Subcutaneous abdominal adipose tissue (tissue), 5 donors: ENCODE results near the gene PRR5.
A peak's percentile ranks its signal among the peaks of the same experiment; 100 is the strongest.

ENCODE experiments used
- H3K27ac ChIP-seq: one replicate; pipeline ENCODE4 v1.7.0; 2013; ENCODE audit warnings: low read depth, mild to moderate bottlenecking, inconsistent platforms, low read length, moderate library complexity
- H3K27me3 ChIP-seq, 5 donors: one replicate each; pipeline ENCODE4 v1.7.0; 2013; ENCODE audit warnings: low read length in 5 of 5, inconsistent platforms in 1 of 5; ENCODE audit not compliant: control insufficient read depth in 5 of 5, insufficient read depth in 4 of 5
- H3K36me3 ChIP-seq, 5 donors: one replicate each; pipeline ENCODE4 v1.7.0; 2013; ENCODE audit warnings: low read length in 5 of 5; ENCODE audit not compliant: control insufficient read depth in 5 of 5, insufficient read depth in 5 of 5
- H3K4me1 ChIP-seq, 5 donors: one replicate each; pipeline ENCODE4 v1.7.0; 2013; ENCODE audit warnings: low read length in 5 of 5, mild to moderate bottlenecking in 3 of 5, moderate library complexity in 1 of 5; ENCODE audit not compliant: control insufficient read depth in 5 of 5, insufficient read depth in 5 of 5
- H3K4me3 ChIP-seq, 5 donors: one replicate each; pipeline ENCODE4 v1.7.0; 2013; ENCODE audit warnings: low read length in 5 of 5, low read depth in 1 of 5
- H3K9ac ChIP-seq, 5 donors: one replicate each; pipeline ENCODE4 v1.7.0; 2013; ENCODE audit warnings: low read length in 5 of 5, mild to moderate bottlenecking in 4 of 5, moderate library complexity in 3 of 5
- H3K9me3 ChIP-seq, 5 donors: one replicate each; pipeline ENCODE4 v1.7.0; 2013; ENCODE audit warnings: low read length in 5 of 5; ENCODE audit not compliant: control insufficient read depth in 5 of 5
- donor health status: healthy.
- donor health status: healthy.
- donor health status: healthy.
- donor health status: healthy.
- donor health status: healthy.

Gene PRR5

DNA sequence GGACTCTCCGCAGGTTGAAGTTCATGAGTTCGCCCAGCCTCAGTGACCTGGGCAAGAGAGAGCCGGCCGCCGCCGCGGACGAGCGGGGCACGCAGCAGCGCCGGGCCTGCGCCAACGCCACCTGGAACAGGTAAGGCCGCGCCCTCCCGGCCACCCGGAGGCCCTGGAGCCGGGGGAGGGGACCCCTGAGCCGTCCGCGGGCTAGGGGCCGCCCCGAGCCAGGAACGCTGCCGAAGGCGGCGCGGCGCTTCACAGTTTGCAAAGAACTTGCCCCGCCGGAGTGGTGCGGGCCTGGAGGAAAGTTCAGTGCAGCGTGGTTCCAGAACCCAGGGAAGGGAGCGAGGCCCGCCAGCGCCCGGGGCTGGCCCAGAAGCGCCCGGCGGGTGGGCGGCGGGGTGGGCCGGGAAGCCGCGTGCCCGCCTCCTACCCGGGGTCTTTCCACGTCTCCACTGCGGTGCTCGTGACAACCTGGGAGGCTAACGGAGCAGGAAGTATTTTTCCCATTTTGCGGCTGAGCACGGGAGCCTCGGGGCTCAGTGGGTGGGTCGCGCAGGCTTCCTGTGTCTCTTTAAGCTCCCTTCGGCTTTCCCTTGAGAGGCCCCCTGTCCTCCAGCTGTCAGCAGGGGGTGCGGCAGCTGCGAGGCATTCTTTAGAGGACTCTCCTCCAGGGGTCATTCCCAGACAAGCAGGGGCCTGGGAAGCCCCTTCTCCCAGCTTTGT, 635 bp downstream of the PRR5 start:
- Histone ChIP-seq H3K9ac (peak overlapping the region in 3 of 5 donors; percentile 14 to 47 (median 41)), H3K9me3 (no peaks in the 10 kb centered on the region), H3K4me1 (peaks cover 3 to 40% (median 38%) of the 10 kb centered on the region in 5 donors), H3K4me3 (peak overlapping the region in 4 of 5 donors; percentile 39 to 58 (median 53)), H3K27me3 (no peaks in the 10 kb centered on the region), H3K27ac (no peak overlapping the region), H3K36me3 (peaks cover 0 to 12% (median 4%) of the 10 kb centered on the region in 5 donors)

DNA sequence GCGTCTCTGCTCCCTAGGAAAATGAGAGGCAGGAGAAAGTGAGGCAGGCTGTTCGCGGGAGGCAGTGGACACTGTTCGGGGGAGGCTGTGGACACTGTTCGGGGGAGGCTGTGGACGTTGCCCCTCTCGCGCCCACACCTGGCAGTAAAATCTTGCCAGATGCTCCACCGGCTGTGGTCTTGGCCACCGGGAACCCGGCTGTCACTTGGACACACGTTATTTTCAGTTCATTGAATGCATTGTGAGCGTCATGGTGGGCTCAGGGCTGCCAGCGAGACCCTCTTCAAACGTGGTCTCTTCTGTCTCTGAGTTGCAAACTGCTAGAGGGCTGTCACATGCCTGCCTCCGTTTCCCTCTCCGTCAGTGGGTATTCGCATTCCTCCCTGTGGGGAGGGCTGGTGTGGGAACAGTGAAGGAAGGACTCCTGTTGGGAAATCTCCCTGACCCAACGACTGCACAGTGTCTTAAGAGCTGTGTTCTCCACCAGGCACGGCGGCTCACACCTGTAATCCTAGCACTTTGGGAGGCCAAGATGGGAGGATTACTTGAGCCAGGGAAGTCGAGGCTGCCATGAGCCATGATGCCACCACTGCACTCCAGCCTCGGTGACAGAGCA, 1.4 kb downstream of the PRR5 start:
- peak overlapping the region in 3 of 5 donors; percentile 39 to 58 (median 56) for H3K4me3 ChIP-seq
- H3K36me3 ChIP-seq, result peaks cover 0 to 15% (median 4%) of the 10 kb centered on the region in 5 donors
- no peaks in the 10 kb centered on the region for H3K9me3 ChIP-seq
- no peak overlapping the region for H3K27ac ChIP-seq
- no peaks in the 10 kb centered on the region for H3K27me3 ChIP-seq
- H3K4me1 ChIP-seq, result peaks cover 3 to 32% (median 31%) of the 10 kb centered on the region in 5 donors
- peak overlapping the region in 2 of 5 donors; percentile 23 to 47 for H3K9ac ChIP-seq

DNA sequence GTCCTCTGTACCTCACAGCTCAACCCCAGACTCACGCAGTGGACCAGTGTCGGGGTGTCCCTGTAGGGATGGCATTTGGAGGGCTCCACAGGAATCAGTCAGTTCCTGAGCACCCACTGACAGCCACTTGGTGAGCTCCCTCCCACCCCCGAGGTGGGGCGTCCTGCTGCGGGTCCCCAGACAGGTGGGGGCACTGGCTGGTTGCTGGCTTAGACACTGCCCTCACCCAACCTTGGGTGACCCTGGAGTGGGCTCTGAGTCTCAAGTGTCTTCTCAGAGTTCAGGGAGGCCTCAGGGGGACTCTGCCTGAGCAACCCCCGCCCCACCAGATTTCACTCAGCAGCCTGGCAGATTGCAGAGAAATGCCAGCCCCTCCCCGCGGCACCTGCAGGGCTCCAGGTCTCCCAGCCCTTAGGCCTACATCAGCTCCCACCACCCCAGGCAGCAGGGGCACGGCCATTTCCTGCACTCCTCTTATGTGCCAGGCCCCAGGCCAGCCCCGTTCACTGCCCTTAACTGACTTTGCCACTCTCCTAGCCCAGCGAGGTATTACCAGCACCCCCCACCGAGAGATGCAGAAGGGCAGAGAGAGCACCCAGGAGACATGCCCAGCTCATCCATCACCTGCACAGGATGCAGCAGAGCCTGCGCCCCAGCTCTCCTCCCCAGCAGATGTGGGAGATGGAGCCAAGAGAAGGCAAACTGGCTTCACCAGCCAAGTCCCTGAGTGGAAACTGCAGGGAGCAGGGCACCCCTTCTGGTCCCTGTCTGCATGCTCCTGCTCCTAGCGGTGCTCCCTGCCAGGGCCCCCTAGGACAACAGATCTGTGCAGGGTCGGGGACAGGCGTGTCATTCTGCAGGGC, 2.4 kb downstream of the PRR5 start:
- Histone ChIP-seq H3K27ac (no peak overlapping the region), H3K36me3 (peaks cover 0 to 16% (median 5%) of the 10 kb centered on the region in 5 donors), H3K4me1 (peaks cover 3 to 22% (median 20%) of the 10 kb centered on the region in 5 donors), H3K9me3 (no peaks in the 10 kb centered on the region), H3K27me3 (no peaks in the 10 kb centered on the region), H3K4me3 (no peak overlapping the region), H3K9ac (no peak overlapping the region)

DNA sequence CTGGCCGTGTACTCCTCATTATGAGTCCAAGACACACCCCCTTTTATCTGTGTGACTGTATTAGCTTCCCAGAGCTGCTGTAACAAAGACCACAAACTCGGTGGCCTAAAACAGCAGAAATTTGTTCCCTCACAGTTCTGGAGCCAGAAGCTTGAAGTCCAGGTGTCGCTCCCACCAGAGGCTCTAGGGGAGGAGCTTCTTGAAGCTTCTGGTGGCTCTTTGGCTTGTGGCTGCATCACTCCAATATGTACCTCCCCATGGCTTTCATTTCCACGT, 3.0 kb downstream of the PRR5 start:
- no peaks in the 10 kb centered on the region for H3K27me3 ChIP-seq
- peaks cover 3 to 23% (median 21%) of the 10 kb centered on the region in 5 donors for H3K4me1 ChIP-seq
- H3K9ac ChIP-seq, result no peak overlapping the region
- peaks cover 0 to 16% (median 5%) of the 10 kb centered on the region in 5 donors for H3K36me3 ChIP-seq
- no peaks in the 10 kb centered on the region for H3K9me3 ChIP-seq
- no peak overlapping the region for H3K4me3 ChIP-seq
- H3K27ac ChIP-seq, result no peak overlapping the region

DNA sequence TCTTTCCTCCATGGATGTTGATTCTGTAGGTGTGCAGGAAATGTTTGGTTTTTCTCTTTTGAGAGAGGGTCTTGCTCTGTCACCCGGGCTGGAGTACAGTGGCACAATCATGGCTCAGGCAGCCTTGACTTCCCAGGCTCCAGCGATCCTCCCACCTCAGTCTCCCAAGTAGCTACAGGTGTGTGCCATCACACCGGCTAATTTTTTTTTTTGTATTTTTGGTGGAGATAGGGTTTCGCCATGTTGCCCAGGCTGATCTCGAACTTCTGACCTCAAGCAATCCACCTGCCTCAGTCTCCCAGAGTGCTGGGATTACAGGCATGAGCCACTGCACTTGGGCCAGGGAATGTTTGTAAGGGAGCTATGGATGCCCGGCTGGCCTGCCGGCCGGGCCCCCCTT, 4.5 kb downstream of the PRR5 start:
- Histone ChIP-seq H3K36me3 (peaks cover 0 to 16% (median 5%) of the 10 kb centered on the region in 5 donors), H3K9ac (peak overlapping the region in 1 of 5 donors; percentile 35), H3K27me3 (no peaks in the 10 kb centered on the region), H3K9me3 (no peaks in the 10 kb centered on the region), H3K4me3 (no peak overlapping the region), H3K4me1 (peaks cover 4 to 34% (median 31%) of the 10 kb centered on the region in 5 donors), H3K27ac (no peak overlapping the region)

DNA sequence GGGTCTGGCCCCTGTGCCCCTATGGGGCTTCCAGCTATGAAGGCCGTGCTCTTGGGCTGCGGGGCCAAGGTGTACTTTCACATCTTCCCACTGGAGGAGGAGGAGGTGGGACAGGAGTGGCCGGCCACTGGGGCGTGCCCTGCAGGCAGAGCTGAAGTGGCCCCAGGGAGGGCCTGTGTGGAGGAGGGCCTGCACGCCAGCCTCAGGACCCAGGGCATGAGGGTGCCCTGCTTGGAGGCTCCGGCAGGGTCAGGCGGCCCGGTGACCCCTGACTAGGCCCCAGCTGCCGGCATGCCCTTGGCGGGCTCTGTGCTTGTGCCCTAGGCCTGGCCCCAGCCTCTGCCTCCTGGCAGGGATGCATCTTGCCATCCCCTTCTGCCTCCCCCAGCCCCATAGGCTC, 5.2 kb downstream of the PRR5 start:
- Histone ChIP-seq H3K36me3 (peaks cover 0 to 17% (median 5%) of the 10 kb centered on the region in 5 donors), H3K27ac (no peak overlapping the region), H3K27me3 (no peaks in the 10 kb centered on the region), H3K4me3 (no peak overlapping the region), H3K9ac (peak overlapping the region in 1 of 5 donors; percentile 52), H3K4me1 (peaks cover 3 to 37% (median 34%) of the 10 kb centered on the region in 5 donors), H3K9me3 (no peaks in the 10 kb centered on the region)

DNA sequence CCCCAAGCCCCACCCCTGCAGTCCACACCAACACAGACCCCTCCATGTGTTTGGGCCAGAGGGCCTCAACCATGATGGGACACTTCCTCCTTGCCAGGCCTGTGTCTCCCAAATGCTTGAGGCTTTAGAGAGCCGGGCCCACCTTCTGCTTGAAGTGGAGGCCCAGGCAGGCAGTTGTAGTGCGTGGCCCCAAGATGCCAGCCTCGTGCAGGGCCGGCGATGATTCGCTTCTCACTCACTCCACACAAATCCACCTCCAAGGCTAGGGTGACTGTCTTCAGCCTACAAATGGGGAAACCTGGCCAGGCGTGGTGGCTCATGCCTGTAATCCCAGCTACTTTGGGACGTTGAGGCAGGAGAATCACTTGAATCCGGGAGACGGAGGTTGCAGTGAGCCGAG, 5.7 kb downstream of the PRR5 start:
- peaks cover 3 to 38% (median 35%) of the 10 kb centered on the region in 5 donors for H3K4me1 ChIP-seq
- no peak overlapping the region for H3K4me3 ChIP-seq
- H3K36me3 ChIP-seq, result peaks cover 0 to 21% (median 5%) of the 10 kb centered on the region in 5 donors
- no peaks in the 10 kb centered on the region for H3K27me3 ChIP-seq
- H3K9ac ChIP-seq, result peak overlapping the region in 1 of 5 donors; percentile 52
- no peaks in the 10 kb centered on the region for H3K9me3 ChIP-seq
- no peak overlapping the region for H3K27ac ChIP-seq

DNA sequence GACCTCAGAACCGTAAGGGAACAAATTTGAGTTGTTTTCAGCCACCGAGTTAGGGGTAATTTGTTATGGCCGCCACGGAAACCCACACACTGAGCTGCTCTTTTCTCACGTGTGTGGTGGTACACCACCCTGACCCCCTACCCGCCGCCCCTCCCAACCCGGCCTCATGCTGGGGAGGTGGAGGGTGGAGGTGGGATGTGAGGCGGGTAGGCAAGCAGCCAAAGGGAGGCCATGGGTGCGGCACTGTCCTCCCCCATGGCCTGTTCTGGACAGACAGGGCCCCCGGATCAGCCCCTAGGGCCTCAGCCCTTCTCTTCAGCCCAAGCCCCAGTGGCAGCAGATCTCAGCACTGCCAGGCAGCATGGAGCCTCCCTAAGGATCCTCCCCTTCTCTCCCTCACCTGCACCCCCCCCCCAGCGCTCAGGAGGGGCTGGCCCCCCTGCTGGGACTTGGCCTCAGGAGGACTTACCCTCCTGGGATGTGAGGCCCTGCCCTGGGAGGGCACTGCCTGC, 7.9 kb downstream of the PRR5 start:
- Histone ChIP-seq H3K4me1 (peaks cover 2 to 44% (median 31%) of the 10 kb centered on the region in 5 donors), H3K27ac (no peak overlapping the region), H3K36me3 (peaks cover 0 to 15% (median 4%) of the 10 kb centered on the region in 5 donors), H3K4me3 (no peak overlapping the region), H3K27me3 (no peaks in the 10 kb centered on the region), H3K9ac (peak overlapping the region in 1 of 5 donors; percentile 30), H3K9me3 (no peaks in the 10 kb centered on the region)

DNA sequence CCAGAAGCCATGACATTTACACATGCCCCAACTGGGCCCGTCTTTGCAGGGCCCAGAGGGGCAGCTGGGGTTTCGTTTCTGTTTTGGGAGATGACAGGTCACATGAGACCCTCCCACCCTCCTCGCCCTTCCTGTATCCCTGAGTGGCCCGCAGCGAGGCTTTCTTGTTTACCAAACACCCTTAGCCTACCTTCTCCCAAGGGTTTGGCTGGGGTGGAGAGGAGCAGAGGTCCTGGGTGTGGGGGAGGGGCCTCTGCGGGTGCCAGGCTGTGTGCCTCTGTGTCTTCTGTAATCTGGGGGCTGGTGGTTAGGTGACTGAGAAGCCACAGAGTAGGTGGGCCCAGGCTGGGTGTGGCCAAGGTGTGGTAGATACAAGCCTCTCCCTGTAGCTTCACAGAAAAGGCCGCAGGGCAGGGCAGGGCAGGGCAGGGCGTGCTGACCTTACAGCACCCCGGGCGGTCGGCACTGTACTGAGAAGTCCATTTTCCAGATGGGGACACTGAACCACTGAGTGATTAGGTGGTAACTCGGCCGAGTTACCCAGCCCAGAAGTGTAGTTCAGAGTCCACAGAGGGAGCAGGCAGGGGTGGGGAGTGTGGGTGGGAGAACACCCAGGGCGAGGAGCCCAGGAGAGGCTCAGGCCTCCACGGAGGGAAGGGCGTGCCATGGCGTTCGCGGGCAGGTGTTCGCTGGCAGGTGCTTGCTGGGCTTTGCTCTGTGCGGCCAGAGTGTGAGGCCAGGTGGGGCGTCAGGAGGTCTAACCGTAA, 8.7 kb downstream of the PRR5 start:
- no peak overlapping the region for H3K4me3 ChIP-seq
- peak overlapping the region; percentile 54 for H3K27ac ChIP-seq
- H3K9ac ChIP-seq, result peak overlapping the region in 2 of 5 donors; percentile 30 to 41
- H3K27me3 ChIP-seq, result no peaks in the 10 kb centered on the region
- H3K9me3 ChIP-seq, result no peaks in the 10 kb centered on the region
- peaks cover 5 to 50% (median 36%) of the 10 kb centered on the region in 5 donors for H3K4me1 ChIP-seq
- peaks cover 0 to 20% (median 7%) of the 10 kb centered on the region in 5 donors for H3K36me3 ChIP-seq
